ENCODE data around the gene LRRC53. TPM values are rescaled to one million over a fixed set of nuclear protein-coding genes. Genes with fewer than 3 reads are reported as not detected.

The LRRC53 gene
- polyA plus RNA-seq, 3 donors from 2014 or later, result not detected

Other genes with a start within 250 kb of the LRRC53 start
- gene ERICH3, start 161.2 kb upstream of the LRRC53 start, polyA plus RNA-seq, result under 1 TPM in 1 of 3 donors, not detected in 2; 0.18 TPM
- 10 to 100 TPM; 42.1 to 70.5 (median 55.3) TPM for gene CRYZ, start 220.4 kb upstream of the LRRC53 start, polyA plus RNA-seq
- gene TYW3, start 220.5 kb upstream of the LRRC53 start, polyA plus RNA-seq, result 10 to 100 TPM in 1 of 3 donors, 1 to 10 TPM in 2; 4.8 to 12.5 (median 7.6) TPM

Measured in immature natural killer cell (primary cell).